Esophagus mucosa (tissue), 1 donor: ENCODE measurements around the gene KRTAP4-16. TPM values are rescaled to one million over a fixed set of nuclear protein-coding genes. Genes with fewer than 3 reads are reported as not detected.
"Not testable (repeated sequence)": the region's sequence is repeated elsewhere in the genome, so short reads cannot be mapped to it uniquely, and the experiment has no call there.

Experiments
- ATAC-seq: fragments of 200-7000 bp; cut with Tn5 transposase; one replicate; pipeline ENCODE4 v1.9.1; 2020
- total RNA-seq: library from RNA; stranded (reverse); gene quantifications from one replicate; pipeline ENCODE4 v1.2.4, GENCODE V29; 2023
- donor health status: DM: yes; HTN: yes; CAD: no.

The KRTAP4-16 gene
- total RNA-seq, 1 donor from 2014 or later: not detected

DNA sequence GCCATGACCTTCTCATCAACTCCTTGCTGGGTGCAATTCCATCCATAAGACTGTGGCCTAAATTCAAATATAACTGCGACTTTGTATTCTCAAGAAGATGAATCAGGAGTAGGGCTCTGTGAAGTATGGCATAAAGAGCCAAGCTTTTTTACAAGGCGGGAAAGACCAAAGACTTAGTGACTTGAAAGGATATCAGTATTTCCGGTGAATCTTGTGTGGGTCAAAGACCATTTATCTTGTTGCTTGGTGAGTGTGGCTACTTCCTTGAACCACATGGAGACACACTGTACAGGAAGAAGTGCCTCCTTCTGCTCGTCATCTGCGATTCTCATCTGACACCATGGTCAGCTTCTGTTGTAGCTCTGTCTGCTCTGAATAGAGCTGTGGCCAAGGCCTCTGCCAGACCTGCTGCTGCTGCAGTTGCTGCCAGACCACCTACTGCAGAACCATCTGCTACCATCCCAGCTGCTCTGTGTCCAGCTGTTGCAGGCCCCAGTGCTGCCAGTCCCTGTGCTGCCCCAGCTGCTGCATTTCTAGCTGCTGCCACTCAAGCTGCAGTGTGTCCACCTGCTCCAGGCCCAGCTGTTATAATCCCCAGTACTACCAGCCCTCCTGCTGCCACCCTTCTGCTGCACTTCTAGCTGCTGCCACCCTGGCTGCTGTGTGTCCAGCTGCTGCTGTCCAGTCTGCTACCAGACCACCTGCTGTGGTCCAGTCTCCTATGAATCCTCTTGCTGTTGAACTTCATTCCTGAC is 30.2 kb downstream of the KRTAP4-16 start:
- ATAC-seq: no peak

DNA sequence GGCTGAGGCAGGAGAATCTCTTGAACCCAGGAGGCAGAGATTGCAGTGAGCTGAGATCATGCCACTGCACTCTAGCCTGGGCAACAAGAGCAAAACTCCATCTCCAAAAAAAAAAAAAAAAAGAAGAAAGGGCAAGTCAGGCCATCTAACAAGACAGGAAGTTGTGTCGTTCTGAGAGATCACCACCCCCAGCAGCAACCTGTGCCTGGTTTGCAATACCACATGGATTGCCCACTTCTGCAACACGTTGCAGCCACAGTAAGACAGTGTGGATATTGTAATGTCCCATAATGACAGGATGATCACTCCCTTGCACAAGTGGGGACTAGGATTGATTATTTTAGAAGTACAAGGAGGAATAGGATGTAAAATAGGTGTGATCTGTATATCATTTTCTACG is 33.0 kb downstream of the KRTAP4-16 start:
- ATAC-seq: no peak

DNA sequence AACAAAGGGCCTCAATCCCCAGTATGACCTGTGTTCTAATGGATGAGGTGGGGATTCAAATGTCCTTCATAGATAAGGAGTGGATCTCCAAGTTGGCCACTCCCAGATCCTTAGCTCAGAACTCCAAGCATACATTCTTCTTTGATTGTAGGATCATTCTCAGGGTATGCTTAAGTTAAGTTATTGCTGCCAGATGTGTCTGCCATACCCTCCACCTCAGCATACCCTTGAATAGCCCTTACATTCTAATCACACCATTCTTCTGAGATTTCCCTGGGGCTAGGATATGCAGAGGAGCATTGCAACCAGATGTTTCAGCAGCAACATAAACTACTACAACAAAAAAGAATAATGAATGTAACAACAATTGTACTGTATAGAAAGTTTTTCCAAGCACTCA is 34.7 kb downstream of the KRTAP4-16 start:
- no peak for ATAC-seq

DNA sequence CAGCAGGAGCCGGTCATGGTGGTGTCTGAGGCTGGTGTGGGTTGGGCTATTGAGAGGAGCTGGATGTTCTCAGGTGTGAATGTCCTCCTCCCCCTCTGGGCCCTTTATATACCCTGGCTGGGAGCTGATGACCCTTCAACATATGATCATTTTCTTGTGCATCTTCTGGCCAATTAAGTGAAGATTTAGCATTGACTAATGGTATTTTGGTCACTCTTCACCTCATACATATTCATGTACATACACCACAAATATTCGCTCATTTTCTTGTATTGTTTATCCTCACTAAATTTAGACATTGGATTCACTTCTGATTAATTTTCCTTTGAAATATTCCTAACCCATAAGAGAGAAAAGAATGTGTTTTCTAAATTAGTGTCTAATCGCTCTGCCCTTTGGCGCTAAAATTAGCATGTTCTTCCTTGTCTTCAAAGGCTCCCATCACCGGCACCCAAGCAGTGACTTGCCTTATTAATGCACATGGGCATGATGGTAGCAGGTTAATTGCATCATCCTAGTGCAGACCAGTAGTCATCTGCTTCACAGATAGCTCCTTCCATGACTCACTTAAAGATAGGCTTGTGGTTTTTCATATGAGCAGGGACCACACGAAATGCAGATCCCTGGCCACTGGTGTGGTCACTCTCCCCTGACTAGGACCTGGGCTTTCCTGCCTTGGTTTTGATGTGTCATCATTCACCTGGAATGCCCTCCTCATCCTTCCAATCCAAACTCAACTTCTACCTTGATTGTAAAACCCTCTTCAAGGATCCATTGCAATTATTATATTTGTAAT is 36.0 kb downstream of the KRTAP4-16 start, which contains the start of gene KRTAP2-4:
TSS of gene KRTAP2-4 (minus strand) at position 51 of the 796 bp plus-strand sequence. CDS start at position 17, 34 bp downstream.
- peak; percentile 60 for ATAC-seq

DNA sequence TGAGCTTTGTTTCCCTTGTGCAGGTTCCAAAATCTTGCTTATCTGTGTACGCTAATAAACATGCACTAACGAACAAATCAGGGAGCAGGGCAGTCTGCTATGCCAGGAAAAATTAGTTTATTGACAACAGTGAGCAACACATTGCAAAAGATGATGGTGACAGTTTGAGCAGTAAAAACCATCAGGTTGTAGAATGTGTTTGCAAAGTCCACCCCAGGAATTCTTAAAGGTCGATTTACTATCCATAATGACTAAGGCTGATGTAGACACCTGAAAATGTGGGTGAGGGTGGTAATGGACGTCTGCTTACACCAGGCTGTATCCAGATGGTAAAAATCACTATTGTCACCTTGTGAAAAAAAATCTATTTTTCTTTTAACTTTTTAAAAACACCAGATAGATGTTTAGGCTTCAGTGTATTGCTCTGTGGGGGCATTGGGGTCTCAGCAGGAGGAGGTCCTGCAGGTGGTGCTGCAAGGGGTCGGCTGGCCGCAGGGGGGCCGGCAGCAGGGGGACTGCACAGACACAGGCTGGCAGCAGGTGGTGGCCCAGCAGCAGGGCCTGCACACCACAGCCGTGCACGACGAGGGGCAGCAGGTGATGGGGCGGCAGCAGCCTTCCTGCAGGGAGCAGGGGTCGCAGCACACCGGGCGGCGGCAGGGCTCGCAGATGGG is 36.9 kb downstream of the KRTAP4-16 start:
- ATAC-seq: peak; percentile 17

DNA sequence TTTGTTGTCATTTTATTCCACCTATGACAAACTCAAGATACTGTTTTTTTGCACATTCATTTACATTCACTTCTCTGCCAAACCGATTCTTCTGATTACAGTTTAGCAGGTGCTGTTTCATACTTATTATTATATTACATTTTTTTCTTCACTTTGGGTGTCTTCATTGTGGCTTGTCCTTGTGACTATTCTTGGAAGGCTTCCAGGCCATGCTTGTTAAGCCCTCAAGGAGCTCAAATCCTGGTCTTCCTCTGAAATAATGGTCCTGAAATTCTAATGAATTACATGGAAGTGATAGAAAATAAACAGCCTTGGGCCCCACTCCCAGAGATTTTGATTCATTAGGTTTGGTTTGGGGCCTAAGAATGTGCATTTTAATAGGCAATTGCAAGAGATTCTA is 37.7 kb downstream of the KRTAP4-16 start:
- ATAC-seq: no peak

DNA sequence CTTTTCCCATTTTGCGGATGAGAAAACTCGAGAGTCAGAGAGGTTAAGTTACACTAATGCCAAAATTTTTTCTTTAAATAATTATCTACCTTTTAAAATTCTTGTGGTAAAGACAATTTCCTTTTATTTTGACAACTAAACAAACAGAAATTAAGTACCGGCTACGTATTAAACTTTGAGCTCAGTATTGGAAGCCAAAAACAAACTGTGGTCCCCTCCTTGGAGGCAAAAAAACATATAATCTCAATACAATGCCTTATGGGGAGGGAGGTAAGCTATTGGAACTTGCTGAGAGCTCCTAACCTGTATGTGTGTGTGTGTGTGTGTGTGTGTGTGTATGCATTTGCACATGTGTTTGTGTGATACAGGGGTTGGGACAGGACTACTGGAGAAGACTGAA is 38.6 kb downstream of the KRTAP4-16 start:
- no peak for ATAC-seq

DNA sequence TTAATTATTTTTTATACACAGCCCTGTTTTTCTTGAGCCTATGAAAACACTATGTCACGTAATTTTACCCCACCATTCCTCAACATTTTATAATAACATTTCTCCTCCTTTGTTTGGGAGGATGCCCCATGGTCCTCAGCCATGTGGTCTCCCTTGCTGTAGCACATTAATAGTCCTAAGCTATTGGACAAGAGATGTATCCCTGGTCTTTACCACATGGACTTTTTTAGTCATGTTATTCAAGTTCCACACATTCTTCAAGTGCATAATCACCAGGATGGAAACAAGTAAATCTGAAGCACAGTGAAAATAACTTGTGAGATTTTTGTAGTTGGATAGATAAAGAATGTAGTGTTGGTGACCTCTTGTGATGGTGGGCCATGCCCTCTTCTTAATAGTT is 40.0 kb downstream of the KRTAP4-16 start:
- ATAC-seq: no peak

DNA sequence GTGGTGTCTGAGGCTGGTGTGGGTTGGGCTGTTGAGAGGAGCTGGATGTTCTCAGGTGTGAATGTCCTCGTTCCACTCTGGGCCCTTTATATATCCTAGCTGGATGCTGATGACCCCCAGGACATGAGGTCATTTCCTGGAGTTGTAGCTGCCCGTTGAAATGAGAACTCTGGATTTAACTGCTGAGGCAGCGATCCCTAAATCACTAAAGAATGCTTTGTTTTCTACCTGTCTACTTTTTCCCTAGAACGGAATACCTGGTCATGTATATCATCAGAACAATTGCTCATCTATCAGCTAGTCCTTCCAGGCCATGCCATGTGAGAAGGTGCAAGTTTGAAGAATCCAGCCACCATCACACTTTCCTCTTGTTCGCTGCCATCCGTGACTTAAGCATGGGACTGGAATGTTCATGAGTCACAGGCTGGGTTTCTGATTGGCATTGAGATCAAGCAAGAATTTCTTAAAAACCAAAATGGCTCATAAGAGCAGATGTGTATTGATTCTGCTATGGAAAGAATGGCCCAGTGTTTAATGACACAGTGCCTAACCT is 41.9 kb downstream of the KRTAP4-16 start, which contains the start of gene KRTAP2-3:
TSS of gene KRTAP2-3 (minus strand) at position 63 of the 553 bp plus-strand sequence. CDS start 64 bp downstream, outside the sequence.
- ATAC-seq: peak; percentile 8

DNA sequence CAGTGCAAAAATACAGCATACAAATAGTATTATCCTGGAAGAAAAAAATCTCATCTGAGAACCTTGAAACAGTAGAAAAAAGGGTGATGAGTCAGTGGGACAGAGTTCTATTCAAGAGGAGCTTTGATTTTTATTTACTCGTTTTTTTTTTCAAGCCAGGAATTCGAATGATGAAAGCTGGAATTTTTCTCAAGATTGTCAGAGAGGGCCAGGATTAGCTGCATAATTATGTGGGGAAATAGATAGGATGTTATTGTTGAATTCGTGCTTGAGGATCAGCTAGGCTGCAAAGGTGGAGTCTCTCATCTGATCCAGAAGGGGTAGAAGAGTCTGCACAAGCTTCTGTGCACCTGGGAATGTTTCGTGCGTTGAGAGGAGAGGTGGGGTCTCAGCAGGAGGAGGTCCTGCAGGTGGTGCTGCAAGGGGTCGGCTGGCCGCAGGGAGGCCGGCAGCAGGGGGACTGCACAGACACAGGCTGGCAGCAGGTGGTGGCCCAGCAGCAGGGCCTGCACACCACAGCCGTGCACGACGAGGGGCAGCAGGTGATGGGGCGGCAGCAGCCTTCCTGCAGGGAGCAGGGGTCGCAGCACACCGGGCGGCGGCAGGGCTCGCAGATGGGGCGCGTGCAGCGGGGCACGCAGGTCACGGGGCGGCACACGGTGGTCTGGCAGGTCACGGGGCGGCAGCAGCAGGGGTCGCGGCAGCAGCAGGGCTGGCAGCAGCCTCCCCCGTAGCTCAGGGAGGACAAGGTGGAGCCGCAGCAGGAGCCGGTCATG is 42.5 kb downstream of the KRTAP4-16 start:
- ATAC-seq: not testable (repeated sequence)

DNA sequence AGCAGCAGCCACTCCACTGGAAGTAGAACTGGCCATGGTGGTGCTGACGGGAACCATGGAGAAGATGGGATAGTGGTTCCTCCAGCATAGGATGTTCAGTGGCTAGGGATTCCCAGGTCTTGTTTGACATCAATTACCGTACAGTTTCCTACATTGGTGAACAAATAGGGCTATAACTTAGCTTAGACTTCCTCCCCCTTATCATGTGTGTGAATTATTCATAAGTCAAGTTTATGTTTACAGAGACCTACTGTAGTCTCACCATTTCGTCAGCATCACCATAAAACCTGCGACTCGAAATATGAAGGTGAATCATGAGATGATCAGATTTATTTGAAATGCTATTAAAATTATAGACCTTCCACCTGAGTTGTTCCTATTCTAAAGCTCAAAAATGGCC is 43.3 kb downstream of the KRTAP4-16 start:
- ATAC-seq: no peak

DNA sequence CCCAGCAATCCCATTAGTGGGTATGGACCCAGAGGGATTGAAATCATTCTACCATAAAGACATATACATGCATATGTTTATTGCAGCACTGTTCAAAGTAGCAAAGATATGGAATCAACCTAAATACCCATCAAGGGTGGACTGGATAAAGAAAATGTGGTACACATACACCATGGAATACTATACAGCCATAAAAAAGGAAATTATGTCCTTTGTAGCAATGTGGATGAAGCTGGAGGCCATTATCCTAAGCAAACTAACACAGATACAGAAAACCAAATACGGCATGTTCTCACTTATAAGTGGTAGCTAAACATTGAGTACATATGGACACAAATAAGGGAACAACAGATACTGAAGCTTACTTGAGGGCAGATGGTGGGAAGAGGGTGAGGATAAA is 44.5 kb downstream of the KRTAP4-16 start:
- ATAC-seq: no peak

DNA sequence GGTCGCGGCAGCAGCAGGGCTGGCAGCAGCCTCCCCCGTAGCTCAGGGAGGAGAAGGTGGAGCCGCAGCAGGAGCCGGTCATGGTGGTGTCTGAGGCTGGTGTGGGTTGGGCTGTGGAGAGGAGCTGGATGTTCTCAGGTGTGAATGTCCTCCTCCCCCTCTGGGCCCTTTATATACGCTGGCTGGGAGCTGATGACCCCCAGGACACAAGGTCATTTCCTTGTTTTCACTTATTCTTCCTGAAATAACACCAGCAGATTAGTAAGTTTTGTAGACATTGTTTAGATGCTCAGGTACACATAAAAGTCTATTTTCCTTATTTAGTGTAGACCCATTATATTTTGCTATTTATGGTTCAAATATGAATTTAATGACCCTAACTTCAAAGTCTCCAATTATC is 46.9 kb downstream of the KRTAP4-16 start, which contains the start of gene KRTAP2-2:
TSS of gene KRTAP2-2 (minus strand) at position 101 of the 400 bp plus-strand sequence. CDS start at position 82, 19 bp downstream.
- ATAC-seq: not testable (repeated sequence)

DNA sequence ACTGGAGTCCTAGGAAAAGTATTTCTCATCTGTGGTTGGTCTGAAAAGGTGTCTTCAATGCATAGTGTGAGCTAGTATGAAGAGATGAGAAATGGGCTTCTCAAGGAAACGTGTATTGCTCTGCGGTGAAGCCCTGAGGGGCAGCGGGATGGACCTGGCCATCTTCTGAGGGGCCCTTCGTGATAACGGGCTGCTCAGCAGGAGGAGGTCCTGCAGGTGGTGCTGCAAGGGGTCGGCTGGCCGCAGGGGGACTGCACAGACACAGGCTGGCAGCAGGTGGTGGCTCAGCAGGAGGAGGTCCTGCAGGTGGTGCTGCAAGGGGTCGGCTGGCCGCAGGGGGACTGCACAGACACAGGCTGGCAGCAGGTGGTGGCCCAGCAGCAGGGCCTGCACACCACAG is 47.5 kb downstream of the KRTAP4-16 start:
- not testable (repeated sequence) for ATAC-seq

DNA sequence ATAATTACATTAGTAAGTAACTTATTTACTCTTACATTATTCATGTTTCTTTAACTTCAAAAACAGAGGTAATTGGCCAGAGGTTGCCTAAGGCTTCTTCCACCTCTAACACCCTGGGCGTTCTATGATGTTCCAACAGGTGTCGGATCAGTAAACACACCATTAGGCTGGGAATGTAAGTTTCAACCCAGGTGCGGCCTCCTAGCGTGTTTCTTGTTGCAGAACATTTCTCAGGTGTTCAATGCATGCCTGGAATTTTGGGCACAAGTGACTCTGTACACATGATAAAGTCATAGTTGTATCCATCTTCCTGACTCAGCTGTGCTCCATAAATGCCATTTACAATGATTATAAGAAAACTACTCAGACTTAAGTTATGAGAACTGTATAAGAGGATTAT is 48.0 kb downstream of the KRTAP4-16 start:
- ATAC-seq: no peak

DNA sequence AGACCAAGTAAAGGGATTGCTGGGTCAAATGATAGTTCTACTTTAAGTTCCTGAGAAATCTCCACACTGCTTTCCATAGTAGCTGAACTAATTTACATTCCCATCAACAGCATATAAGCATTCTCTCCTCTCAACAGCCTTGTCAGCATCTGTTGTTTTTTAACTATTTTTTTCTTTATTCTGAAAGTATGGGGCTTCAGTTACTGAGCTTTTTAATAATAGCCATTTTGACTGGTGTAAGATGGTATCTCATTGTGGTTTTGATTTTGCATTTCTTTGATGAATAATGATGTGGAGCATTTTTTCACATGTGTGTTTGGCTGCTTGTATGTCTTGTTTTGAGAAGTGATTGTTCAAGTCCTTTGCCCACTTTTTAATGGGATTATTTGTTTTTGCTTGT is 49.4 kb downstream of the KRTAP4-16 start:
- ATAC-seq: no peak

Other genes with a start within 250 kb of the KRTAP4-16 start
- gene KRT12, start 235.0 kb downstream of the KRTAP4-16 start, total RNA-seq: not detected
- gene KRT20, start 217.0 kb downstream of the KRTAP4-16 start, total RNA-seq: 0.20 TPM
- 3.1 TPM for gene KRT23, start 164.6 kb downstream of the KRTAP4-16 start, total RNA-seq
- not detected for gene KRT39, start 135.3 kb downstream of the KRTAP4-16 start, total RNA-seq
- gene KRT40, start 117.9 kb downstream of the KRTAP4-16 start, total RNA-seq: not detected
- not detected for gene KRTAP3-3, start 108.0 kb downstream of the KRTAP4-16 start, total RNA-seq
- not detected for gene KRTAP3-2, start 102.3 kb downstream of the KRTAP4-16 start, total RNA-seq
- gene KRTAP3-1, start 93.1 kb downstream of the KRTAP4-16 start, total RNA-seq: not detected
- not detected for gene KRTAP1-5, start 75.0 kb downstream of the KRTAP4-16 start, total RNA-seq
- not detected for gene KRTAP1-4, start 72.0 kb downstream of the KRTAP4-16 start, total RNA-seq
- not detected for gene KRTAP1-3, start 67.3 kb downstream of the KRTAP4-16 start, total RNA-seq
- gene KRTAP1-1, start 60.8 kb downstream of the KRTAP4-16 start, total RNA-seq: not detected
- not detected for gene KRTAP2-1, start 54.9 kb downstream of the KRTAP4-16 start, total RNA-seq
- gene KRTAP2-2, start 47.0 kb downstream of the KRTAP4-16 start, total RNA-seq: not detected
- not detected for gene KRTAP2-3, start 42.1 kb downstream of the KRTAP4-16 start, total RNA-seq
- not detected for gene KRTAP2-4, start 36.3 kb downstream of the KRTAP4-16 start, total RNA-seq
- gene KRTAP4-7, start 18.1 kb downstream of the KRTAP4-16 start, total RNA-seq: not detected
- not detected for gene KRTAP4-8, start 4.1 kb downstream of the KRTAP4-16 start, total RNA-seq
- gene KRTAP4-9, start 3.2 kb upstream of the KRTAP4-16 start, total RNA-seq: not detected
- gene KRTAP4-11, start 16.2 kb upstream of the KRTAP4-16 start, total RNA-seq: not detected
- not detected for gene KRTAP4-12, start 22.0 kb upstream of the KRTAP4-16 start, total RNA-seq
- gene KRTAP4-6, start 38.3 kb upstream of the KRTAP4-16 start, total RNA-seq: not detected
- not detected for gene KRTAP4-5, start 47.6 kb upstream of the KRTAP4-16 start, total RNA-seq
- not detected for gene KRTAP4-4, start 58.5 kb upstream of the KRTAP4-16 start, total RNA-seq
- gene KRTAP4-3, start 66.0 kb upstream of the KRTAP4-16 start, total RNA-seq: not detected
- gene KRTAP4-2, start 76.0 kb upstream of the KRTAP4-16 start, total RNA-seq: not detected
- not detected for gene KRTAP4-1, start 82.7 kb upstream of the KRTAP4-16 start, total RNA-seq
- not detected for gene KRTAP9-1, start 87.7 kb upstream of the KRTAP4-16 start, total RNA-seq
- gene KRTAP9-2, start 124.4 kb upstream of the KRTAP4-16 start, total RNA-seq: not detected
- gene KRTAP9-3, start 130.2 kb upstream of the KRTAP4-16 start, total RNA-seq: not detected
- not detected for gene KRTAP9-8, start 135.8 kb upstream of the KRTAP4-16 start, total RNA-seq
- gene KRTAP9-4, start 147.5 kb upstream of the KRTAP4-16 start, total RNA-seq: not detected
- not detected for gene KRTAP9-9, start 153.2 kb upstream of the KRTAP4-16 start, total RNA-seq
- not detected for gene KRTAP9-6, start 163.2 kb upstream of the KRTAP4-16 start, total RNA-seq
- gene KRTAP9-7, start 173.5 kb upstream of the KRTAP4-16 start, total RNA-seq: not detected
- not detected for gene KRTAP29-1, start 200.6 kb upstream of the KRTAP4-16 start, total RNA-seq
- gene KRTAP16-1, start 207.1 kb upstream of the KRTAP4-16 start, total RNA-seq: not detected
- not detected for gene KRTAP17-1, start 213.5 kb upstream of the KRTAP4-16 start, total RNA-seq
- 0.92 TPM for gene KRT33A, start 248.6 kb upstream of the KRTAP4-16 start, total RNA-seq